IMR-90 (cell line): ENCODE results near the gene ATP11A.

Experiments
- BHLHE40 ChIP-seq: fragments of 150-350 bp; IDR thresholded peaks from 2 replicates; pipeline ENCODE4 v1.6.1; 2016; ENCODE audit warnings: mild to moderate bottlenecking, low read depth, low read length
- CTCF ChIP-seq: conservative IDR thresholded peaks from 2 replicates; pipeline ENCODE4 v1.5.1; 2012; ENCODE audit warnings: mild to moderate bottlenecking, low read depth, low read length, improper control_type of control experiment
- MXI1 ChIP-seq: IDR thresholded peaks from 2 replicates; pipeline ENCODE4 v1.6.1; 2012; ENCODE audit warnings: low read depth, mild to moderate bottlenecking, low read length, moderate library complexity, borderline replicate concordance
- POLR2A ChIP-seq: IDR thresholded peaks from 2 replicates; pipeline ENCODE4 v1.6.1; 2012; ENCODE audit warnings: mild to moderate bottlenecking, low read depth, low read length
- RAD21 ChIP-seq: IDR thresholded peaks from 2 replicates; pipeline ENCODE4 v1.6.1; 2012; ENCODE audit warnings: low read length, improper control_type of control experiment

- no peak for TF ChIP-seq BHLHE40
- TF ChIP-seq MXI1: no peak
- peak; percentile 67 for TF ChIP-seq CTCF
- peak; percentile 46 for TF ChIP-seq RAD21
- no peak for TF ChIP-seq POLR2A
Observed at GRCh38 chr13:112931028-112931934, 241.4 kb downstream of the ATP11A start.
